ENCODE data around the gene ZNF83. TPM values are rescaled to one million over a fixed set of nuclear protein-coding genes. Genes with fewer than 3 reads are reported as not detected.
"Not testable (repeated sequence)": the region's sequence is repeated elsewhere in the genome, so short reads cannot be mapped to it uniquely, and the experiment has no call there.

The ZNF83 gene
- total RNA-seq, 2 experiments from 2014 or later: 28.7 to 31.2 TPM

DNA sequence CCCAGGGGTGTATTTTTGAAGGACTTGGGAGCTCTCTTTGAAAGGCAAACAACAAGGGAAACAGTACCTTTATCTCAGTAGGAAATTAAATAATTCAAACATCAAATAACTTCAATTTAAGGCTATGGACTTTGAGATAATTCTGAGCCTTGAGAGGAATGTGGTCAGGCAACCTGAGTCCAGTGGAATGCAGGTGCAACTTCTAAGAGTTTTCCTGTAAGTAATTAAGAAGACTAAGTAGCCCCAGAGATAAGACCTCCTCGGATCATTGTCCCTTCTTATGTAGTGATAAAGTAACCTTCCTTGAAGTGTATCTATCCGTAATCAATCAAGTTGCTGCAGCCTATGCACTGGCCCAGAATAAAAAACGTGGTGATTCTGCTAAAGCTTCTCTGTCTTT is 38.9 kb downstream of the ZNF83 start:
- Mint-ChIP-seq H3K27me3 (no peaks in the 10 kb centered on the region), H3K9me3 (peaks cover 26% of the 10 kb centered on the region), H3K4me3 (no peak overlapping the region), H3K27ac (no peak overlapping the region), H3K4me1 (ENCODE audit: low read depth) (peaks cover 8% of the 10 kb centered on the region), H3K36me3 (peaks cover 38% of the 10 kb centered on the region)
- ChIA-PET POLR2A (no interaction called here), CTCF (interaction anchor here (0.8 kb wide), 1 partner anchor 38 kb away, joined by 3 read pairs; no protein-coding TSS in a partner anchor)
- no peak for DNase-seq
- intact Hi-C loops (cut with micrococcal nuclease): no loop called here

DNA sequence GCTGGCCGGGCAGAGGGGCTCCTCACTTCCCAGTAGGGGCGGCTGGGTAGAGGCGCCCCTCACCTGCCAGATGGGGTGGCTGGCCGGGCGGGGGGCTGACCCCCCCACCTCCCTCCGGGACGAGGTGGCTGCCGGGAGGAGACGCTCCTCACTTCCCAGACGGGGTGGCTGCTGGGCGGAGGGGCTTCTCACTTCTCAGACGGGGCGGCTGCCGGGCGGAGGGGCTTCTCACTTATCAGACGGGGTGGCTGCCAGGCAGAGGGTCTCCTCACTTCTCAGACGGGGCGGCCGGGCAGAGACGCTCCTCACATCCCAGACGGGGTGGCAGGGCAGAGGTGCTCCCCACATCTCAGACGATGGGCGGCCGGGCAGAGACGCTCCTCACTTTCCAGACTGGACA is 44.7 kb downstream of the ZNF83 start:
- Mint-ChIP-seq H3K36me3 (peaks cover 66% of the 10 kb centered on the region), H3K9me3 (peaks cover 34% of the 10 kb centered on the region)
- intact Hi-C loops (cut with micrococcal nuclease); DNase-seq; POLR2A ChIA-PET; H3K27ac Mint-ChIP-seq; CTCF ChIA-PET; H3K27me3 Mint-ChIP-seq; H3K4me1 Mint-ChIP-seq (ENCODE audit: low read depth); H3K4me3 Mint-ChIP-seq: not testable (repeated sequence)

DNA sequence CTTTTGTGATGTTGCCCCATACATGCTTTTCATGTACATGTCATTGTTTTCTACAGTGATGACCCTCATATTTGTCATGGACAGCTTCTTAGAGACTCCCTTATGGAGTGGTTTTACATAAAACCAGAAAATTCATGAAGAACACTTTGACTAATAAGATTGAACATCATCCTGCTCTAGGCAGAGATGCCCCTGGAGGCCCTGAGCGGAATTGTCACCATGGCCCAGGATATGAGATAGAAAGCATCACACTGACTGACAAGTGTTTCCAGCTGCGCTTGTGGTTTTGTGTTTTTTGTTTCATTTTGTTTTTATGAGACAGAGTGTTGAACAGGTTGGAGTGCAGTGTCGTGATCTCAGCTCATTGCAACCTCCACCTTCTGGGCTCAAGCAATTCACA is 45.9 kb downstream of the ZNF83 start:
- Mint-ChIP-seq H3K27ac (no peak overlapping the region), H3K36me3 (peaks cover 69% of the 10 kb centered on the region), H3K9me3 (peaks cover 36% of the 10 kb centered on the region), H3K4me1 (ENCODE audit: low read depth) (no peaks in the 10 kb centered on the region), H3K27me3 (no peaks in the 10 kb centered on the region), H3K4me3 (no peak overlapping the region)
- no peak for DNase-seq
- POLR2A ChIA-PET: no interaction called here
- CTCF ChIA-PET: no interaction called here
- intact Hi-C loops (cut with micrococcal nuclease): no loop called here

GRCh38 chr19:52590728-52591127 is 47.4 kb downstream of the ZNF83 start:
- Mint-ChIP-seq H3K9me3 (peaks cover 31% of the 10 kb centered on the region), H3K36me3 (peaks cover 65% of the 10 kb centered on the region), H3K27ac (no peak overlapping the region), H3K4me3 (no peak overlapping the region), H3K4me1 (ENCODE audit: low read depth) (no peaks in the 10 kb centered on the region), H3K27me3 (no peaks in the 10 kb centered on the region)
- ChIA-PET CTCF (no interaction called here), POLR2A (no interaction called here)
- DNase-seq: peak; percentile 25
- intact Hi-C loops (cut with micrococcal nuclease): no loop called here

DNA sequence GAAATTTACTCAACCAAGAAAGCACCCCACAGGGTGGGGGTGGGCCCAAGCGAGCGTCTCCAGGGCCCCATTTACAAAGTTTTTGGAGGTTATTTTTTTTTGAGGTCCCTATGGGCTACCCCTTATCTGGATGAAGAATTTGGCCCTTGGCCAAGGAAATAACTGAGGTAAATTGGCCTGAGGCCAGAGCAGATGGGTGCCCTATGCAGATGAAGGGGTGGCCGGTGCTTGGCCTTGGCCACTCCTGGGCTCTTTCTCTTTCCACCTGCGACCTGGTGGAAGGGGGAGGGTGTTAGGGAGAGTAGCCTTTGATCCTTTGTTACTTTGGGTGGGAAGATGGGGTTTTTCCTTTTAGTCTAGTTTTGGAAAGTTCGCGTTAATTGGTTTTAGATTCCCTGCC is 52.6 kb downstream of the ZNF83 start:
- no peaks in the 10 kb centered on the region for H3K4me1 Mint-ChIP-seq (ENCODE audit: low read depth)
- DNase-seq: no peak
- no peaks in the 10 kb centered on the region for H3K27me3 Mint-ChIP-seq
- CTCF ChIA-PET: no interaction called here
- no peak overlapping the region for H3K27ac Mint-ChIP-seq
- POLR2A ChIA-PET: no interaction called here
- intact Hi-C loops (cut with micrococcal nuclease): no loop called here
- peaks cover 81% of the 10 kb centered on the region for H3K36me3 Mint-ChIP-seq
- no peak overlapping the region for H3K4me3 Mint-ChIP-seq
- peaks cover 55% of the 10 kb centered on the region for H3K9me3 Mint-ChIP-seq

- POLR2A ChIA-PET: no interaction called here
- H3K4me3 Mint-ChIP-seq: no peak overlapping the region
- no peak for DNase-seq
- peaks cover 57% of the 10 kb centered on the region for H3K9me3 Mint-ChIP-seq
- intact Hi-C loops (cut with micrococcal nuclease): no loop called here
- H3K27ac Mint-ChIP-seq: no peak overlapping the region
- H3K27me3 Mint-ChIP-seq: no peaks in the 10 kb centered on the region
- peaks cover 78% of the 10 kb centered on the region for H3K36me3 Mint-ChIP-seq
- no peaks in the 10 kb centered on the region for H3K4me1 Mint-ChIP-seq (ENCODE audit: low read depth)
- CTCF ChIA-PET: no interaction called here
Observed at GRCh38 chr19:52584736-52585440, 53.3 kb downstream of the ZNF83 start.

GRCh38 chr19:52570000-52570861 is 67.9 kb downstream of the ZNF83 start, which contains the start of gene ZNF701:
Gene ZNF701, plus strand, starts transcription at chr19:52570287. Its CDS starts 3,861 bp downstream, at chr19:52574148.
- Mint-ChIP-seq H3K36me3 (peaks cover 55% of the 10 kb centered on the region), H3K4me1 (ENCODE audit: low read depth) (peaks cover 31% of the 10 kb centered on the region), H3K9me3 (peaks cover 36% of the 10 kb centered on the region), H3K27ac (peak within 1 kb of the TSS; percentile 92), H3K27me3 (no peaks in the 10 kb centered on the region), H3K4me3 (peak within 1 kb of the TSS; percentile 88)
- POLR2A ChIA-PET: no interaction called here
- DNase-seq: peak; percentile 98
- CTCF ChIA-PET: no interaction called here
- intact Hi-C loops (cut with micrococcal nuclease): loop anchor here (1.0 to 2.0 kb wide), 4 partner anchors 31 to 68 kb away; partner anchors contain the start of genes ZNF808 and ZNF83

DNA sequence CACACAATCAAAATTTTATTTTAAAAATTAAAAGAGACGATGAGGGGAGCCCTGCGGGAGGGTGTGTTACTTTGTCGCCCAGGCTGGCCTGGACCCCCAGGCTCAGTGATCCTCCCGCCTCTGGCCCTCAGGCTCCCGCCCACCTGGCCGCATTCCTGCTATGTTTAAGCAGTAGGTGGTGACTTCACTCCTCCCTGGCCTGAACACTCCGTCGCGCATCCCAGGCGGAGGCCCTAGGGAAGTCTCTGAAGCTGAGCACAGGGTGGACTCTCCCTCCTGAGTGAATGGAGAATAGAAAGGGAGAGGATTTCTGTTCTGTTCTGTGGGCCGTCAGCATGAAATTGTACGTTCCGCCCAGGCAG is 68.5 kb downstream of the ZNF83 start:
- Mint-ChIP-seq H3K4me1 (ENCODE audit: low read depth) (peaks cover 31% of the 10 kb centered on the region), H3K27ac (peak overlapping the region; percentile 92), H3K36me3 (peaks cover 51% of the 10 kb centered on the region), H3K9me3 (peaks cover 38% of the 10 kb centered on the region), H3K4me3 (peak overlapping the region; percentile 88)
- POLR2A ChIA-PET; intact Hi-C loops (cut with micrococcal nuclease); H3K27me3 Mint-ChIP-seq; CTCF ChIA-PET; DNase-seq: not testable (repeated sequence)

- H3K9me3 Mint-ChIP-seq: peaks cover 49% of the 10 kb centered on the region
- H3K4me3 Mint-ChIP-seq: no peak overlapping the region
- ChIA-PET POLR2A (no interaction called here), CTCF (no interaction called here)
- H3K27ac Mint-ChIP-seq: no peak overlapping the region
- intact Hi-C loops (cut with micrococcal nuclease): no loop called here
- DNase-seq: no peak
- H3K4me1 Mint-ChIP-seq (ENCODE audit: low read depth): peaks cover 25% of the 10 kb centered on the region
- H3K27me3 Mint-ChIP-seq: no peaks in the 10 kb centered on the region
- H3K36me3 Mint-ChIP-seq: peaks cover 51% of the 10 kb centered on the region
Observed at GRCh38 chr19:52567921-52568320, 70.2 kb downstream of the ZNF83 start.

- no peak overlapping the region for H3K4me3 Mint-ChIP-seq
- peaks cover 51% of the 10 kb centered on the region for H3K36me3 Mint-ChIP-seq
- POLR2A ChIA-PET: interaction anchor here (0.7 kb wide), 1 partner anchor 24 kb away, joined by 3 read pairs; no protein-coding TSS in a partner anchor
- no peak for DNase-seq
- intact Hi-C loops (cut with micrococcal nuclease): no loop called here
- H3K27me3 Mint-ChIP-seq: no peaks in the 10 kb centered on the region
- H3K27ac Mint-ChIP-seq: no peak overlapping the region
- peaks cover 54% of the 10 kb centered on the region for H3K9me3 Mint-ChIP-seq
- CTCF ChIA-PET: no interaction called here
- H3K4me1 Mint-ChIP-seq (ENCODE audit: low read depth): peaks cover 16% of the 10 kb centered on the region
Observed at GRCh38 chr19:52566588-52566987, 71.6 kb downstream of the ZNF83 start.

DNA sequence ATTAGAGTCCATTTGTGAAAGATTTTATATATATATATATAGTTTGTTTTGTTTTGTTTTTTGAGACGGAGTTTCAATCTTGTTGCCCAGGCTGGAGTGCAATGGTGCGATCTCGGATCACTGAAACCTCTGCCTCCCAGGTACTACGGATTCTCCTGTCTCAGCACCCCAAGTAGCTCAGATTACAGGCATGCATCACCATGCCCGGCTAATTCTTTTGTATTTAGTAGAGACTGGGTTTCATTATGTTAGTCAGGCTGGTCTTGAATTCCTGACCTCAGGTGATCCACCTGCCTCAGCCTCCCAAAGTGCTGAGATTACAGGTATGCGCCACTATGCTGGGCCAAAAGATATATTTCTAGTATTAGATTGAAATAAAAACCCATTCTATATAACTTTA is 72.0 kb downstream of the ZNF83 start:
- Mint-ChIP-seq H3K27me3 (no peaks in the 10 kb centered on the region), H3K4me1 (ENCODE audit: low read depth) (peaks cover 12% of the 10 kb centered on the region), H3K36me3 (peaks cover 51% of the 10 kb centered on the region), H3K9me3 (peaks cover 54% of the 10 kb centered on the region), H3K4me3 (no peak overlapping the region), H3K27ac (no peak overlapping the region)
- ChIA-PET CTCF (no interaction called here), POLR2A (interaction anchor here (0.7 kb wide), 1 partner anchor 24 kb away, joined by 3 read pairs; no protein-coding TSS in a partner anchor)
- intact Hi-C loops (cut with micrococcal nuclease): no loop called here
- DNase-seq: no peak

Data from activated CD4-positive, alpha-beta memory T cell treated with anti-CD3 and anti-CD28 coated beads for 36 hours (primary cell).